HEK293T (cell line): ENCODE measurements around the gene LIX1.

Source experiments
- BHLHE40 ChIP-seq: fragments of 450-650 bp; IDR thresholded peaks from 2 replicates; pipeline ENCODE4 v1.6.1; 2016; ENCODE audit warnings: mild to moderate bottlenecking, moderate library complexity, borderline replicate concordance
- CTBP1 ChIP-seq: fragments of 450-650 bp; IDR thresholded peaks from 2 replicates; pipeline ENCODE4 v1.6.1; 2016; ENCODE audit warnings: borderline replicate concordance
- ELF4 ChIP-seq: fragments of 450-650 bp; IDR thresholded peaks from 2 replicates; pipeline ENCODE4 v1.6.1; 2017; ENCODE audit warnings: antibody characterized with exemption
- FOXK2 ChIP-seq: fragments of 450-650 bp; IDR thresholded peaks from 2 replicates; pipeline ENCODE4 v1.6.1; 2016; ENCODE audit warnings: mild to moderate bottlenecking
- FOXM1 ChIP-seq: fragments of 450-650 bp; IDR thresholded peaks from 2 replicates; pipeline ENCODE4 v1.6.1; 2017; ENCODE audit warnings: mild to moderate bottlenecking, borderline replicate concordance
- HDGF ChIP-seq: fragments of 450-650 bp; IDR thresholded peaks from 2 replicates; pipeline ENCODE4 v1.6.1; 2017; ENCODE audit warnings: antibody characterized with exemption, borderline replicate concordance
- L3MBTL2 ChIP-seq: fragments of 450-650 bp; conservative IDR thresholded peaks from 2 replicates; pipeline ENCODE4 v1.6.1; 2016; ENCODE audit warnings: mild to moderate bottlenecking
- NFRKB ChIP-seq: fragments of 450-650 bp; IDR thresholded peaks from 2 replicates; pipeline ENCODE4 v1.6.1; 2016; ENCODE audit warnings: mild to moderate bottlenecking, moderate library complexity
- PKNOX1 ChIP-seq: fragments of 450-650 bp; IDR thresholded peaks from 2 replicates; pipeline ENCODE4 v1.6.1; 2016
- SP1 ChIP-seq: fragments of 450-650 bp; IDR thresholded peaks from 2 replicates; pipeline ENCODE4 v1.6.1; 2017
- TARDBP ChIP-seq: fragments of 450-650 bp; IDR thresholded peaks from 2 replicates; pipeline ENCODE4 v1.6.1; 2016
- ZNF384 ChIP-seq: fragments of 450-650 bp; IDR thresholded peaks from 2 replicates; pipeline ENCODE4 v1.6.1; 2016

- TF ChIP-seq FOXK2 = no peak
- no peak for TF ChIP-seq HDGF
- no peak for TF ChIP-seq CTBP1
- TF ChIP-seq SP1 = no peak
- no peak for TF ChIP-seq ELF4
- no peak for TF ChIP-seq FOXM1
- no peak for TF ChIP-seq ZNF384
- no peak for TF ChIP-seq BHLHE40
- no peak for TF ChIP-seq PKNOX1
- no peak for TF ChIP-seq NFRKB
- TF ChIP-seq TARDBP = no peak
- no peak for TF ChIP-seq L3MBTL2
These were observed 66.3 kb downstream of the LIX1 start for GRCh38 chr5:97076098-97076497.
